ENCODE data around the gene ZNF28. TPM values are rescaled to one million over a fixed set of nuclear protein-coding genes. Genes with fewer than 3 reads are reported as not detected.
"Not testable (repeated sequence)": the region's sequence is repeated elsewhere in the genome, so short reads cannot be mapped to it uniquely, and the experiment has no call there.

The ZNF28 gene
- 10 to 100 TPM; 13.3 to 17.8 TPM for total RNA-seq

- H3K4me1 Mint-ChIP-seq (ENCODE audit: low read depth), result peaks cover 17% of the 10 kb centered on the region
- H3K9me3 Mint-ChIP-seq, result peaks cover 5 to 12% of the 10 kb centered on the region in 2 donors
- DNase-seq, result peak; percentile 68 to 75
- peak within 1 kb of the TSS; percentile 90 for H3K27ac Mint-ChIP-seq
- H3K36me3 Mint-ChIP-seq (ENCODE audit: insufficient read depth in 2 of 2), result peaks cover 18 to 38% of the 10 kb centered on the region in 2 donors
- ATAC-seq (replicated peaks in 1 of 2), result peak; percentile 100
- H3K27me3 Mint-ChIP-seq (ENCODE audit: low read depth), result not testable (repeated sequence)
- peak within 1 kb of the TSS; percentile 94 to 99 for H3K4me3 Mint-ChIP-seq
Measured at GRCh38 chr19:52821204-52821960, at the start of gene ZNF28. ZNF28 (minus strand) TSS chr19:52821633; CDS start chr19:52817958, 3,675 bp downstream.

- not testable (repeated sequence) for H3K4me1 Mint-ChIP-seq (ENCODE audit: low read depth); H3K9me3 Mint-ChIP-seq; ATAC-seq (replicated peaks in 1 of 2); H3K27ac Mint-ChIP-seq; DNase-seq; H3K4me3 Mint-ChIP-seq; H3K27me3 Mint-ChIP-seq (ENCODE audit: low read depth)
- peaks cover 7 to 14% of the 10 kb centered on the region in 2 donors for H3K36me3 Mint-ChIP-seq (ENCODE audit: insufficient read depth in 2 of 2)
Measured at GRCh38 chr19:52868031-52868430, 46.6 kb upstream of the ZNF28 start.

- DNase-seq (peak; percentile 73 to 75), ATAC-seq (replicated peaks in 1 of 2) (peak; percentile 99 to 100)
- Mint-ChIP-seq H3K4me3 (peak within 1 kb of the TSS; percentile 92 to 97), H3K36me3 (ENCODE audit: insufficient read depth in 2 of 2) (peaks cover 25 to 30% of the 10 kb centered on the region in 2 donors), H3K27ac (peak within 1 kb of the TSS; percentile 89), H3K4me1 (ENCODE audit: low read depth) (peaks cover 23% of the 10 kb centered on the region), H3K9me3 (peaks cover 13 to 14% of the 10 kb centered on the region in 2 donors)
- H3K27me3 Mint-ChIP-seq (ENCODE audit: low read depth), result not testable (repeated sequence)
Measured at GRCh38 chr19:52857378-52858191, 36.2 kb upstream of the ZNF28 start, which contains the start of gene ZNF468. ZNF468 (minus strand) TSS chr19:52857619; CDS start chr19:52854272, 3,347 bp downstream.

GRCh38 chr19:52856540-52857377 is 35.3 kb upstream of the ZNF28 start:
- Mint-ChIP-seq H3K27ac (peak overlapping the region; percentile 89), H3K4me1 (ENCODE audit: low read depth) (peaks cover 23% of the 10 kb centered on the region), H3K4me3 (peak overlapping the region; percentile 92 to 97), H3K36me3 (ENCODE audit: insufficient read depth in 2 of 2) (peaks cover 29% of the 10 kb centered on the region in 2 donors)
- H3K27me3 Mint-ChIP-seq (ENCODE audit: low read depth); H3K9me3 Mint-ChIP-seq: not testable (repeated sequence)
- peak in 1 of 2 donors; percentile 6 for DNase-seq
- peak; percentile 10 to 12 for ATAC-seq (replicated peaks in 1 of 2)

GRCh38 chr19:52847352-52847751 is 25.9 kb upstream of the ZNF28 start:
- H3K27ac Mint-ChIP-seq; ATAC-seq (replicated peaks in 1 of 2); H3K27me3 Mint-ChIP-seq (ENCODE audit: low read depth); DNase-seq; H3K4me3 Mint-ChIP-seq; H3K4me1 Mint-ChIP-seq (ENCODE audit: low read depth): not testable (repeated sequence)
- peaks cover 58 to 88% of the 10 kb centered on the region in 2 donors for H3K36me3 Mint-ChIP-seq (ENCODE audit: insufficient read depth in 2 of 2)
- peaks cover 13 to 14% of the 10 kb centered on the region in 2 donors for H3K9me3 Mint-ChIP-seq

GRCh38 chr19:52840825-52841465 is 19.5 kb upstream of the ZNF28 start:
- ATAC-seq (replicated peaks in 1 of 2); DNase-seq; H3K27me3 Mint-ChIP-seq (ENCODE audit: low read depth); H3K27ac Mint-ChIP-seq; H3K4me1 Mint-ChIP-seq (ENCODE audit: low read depth); H3K4me3 Mint-ChIP-seq: not testable (repeated sequence)
- H3K9me3 Mint-ChIP-seq, result peaks cover 11 to 35% of the 10 kb centered on the region in 2 donors
- H3K36me3 Mint-ChIP-seq (ENCODE audit: insufficient read depth in 2 of 2), result peaks cover 69 to 93% of the 10 kb centered on the region in 2 donors

GRCh38 chr19:52834289-52834688 is 12.9 kb upstream of the ZNF28 start:
- H3K4me3 Mint-ChIP-seq; ATAC-seq (replicated peaks in 1 of 2); DNase-seq; H3K27me3 Mint-ChIP-seq (ENCODE audit: low read depth); H3K4me1 Mint-ChIP-seq (ENCODE audit: low read depth): not testable (repeated sequence)
- peaks cover 21 to 26% of the 10 kb centered on the region in 2 donors for H3K9me3 Mint-ChIP-seq
- H3K27ac Mint-ChIP-seq, result peak overlapping the region; percentile 14
- peaks cover 35 to 50% of the 10 kb centered on the region in 2 donors for H3K36me3 Mint-ChIP-seq (ENCODE audit: insufficient read depth in 2 of 2)

- peak overlapping the region; percentile 20 for H3K27ac Mint-ChIP-seq
- H3K27me3 Mint-ChIP-seq (ENCODE audit: low read depth); DNase-seq; H3K4me3 Mint-ChIP-seq; H3K4me1 Mint-ChIP-seq (ENCODE audit: low read depth): not testable (repeated sequence)
- H3K36me3 Mint-ChIP-seq (ENCODE audit: insufficient read depth in 2 of 2), result peaks cover 30 to 44% of the 10 kb centered on the region in 2 donors
- ATAC-seq (replicated peaks in 1 of 2), result peak in 1 of 2 donors; percentile 44
- peaks cover 21 to 26% of the 10 kb centered on the region in 2 donors for H3K9me3 Mint-ChIP-seq
Measured at GRCh38 chr19:52833541-52833940, 12.1 kb upstream of the ZNF28 start.

- peaks cover 15 to 24% of the 10 kb centered on the region in 2 donors for H3K36me3 Mint-ChIP-seq (ENCODE audit: insufficient read depth in 2 of 2)
- H3K4me3 Mint-ChIP-seq; DNase-seq; H3K27ac Mint-ChIP-seq; H3K4me1 Mint-ChIP-seq (ENCODE audit: low read depth); H3K27me3 Mint-ChIP-seq (ENCODE audit: low read depth); ATAC-seq (replicated peaks in 1 of 2): not testable (repeated sequence)
- H3K9me3 Mint-ChIP-seq, result peaks cover 14 to 19% of the 10 kb centered on the region in 2 donors
Measured at GRCh38 chr19:52829866-52830265, 8.4 kb upstream of the ZNF28 start.

- Mint-ChIP-seq H3K4me3 (no peak overlapping the region), H3K4me1 (ENCODE audit: low read depth) (peaks cover 5% of the 10 kb centered on the region), H3K27ac (no peak overlapping the region), H3K9me3 (peaks cover 5 to 6% of the 10 kb centered on the region in 2 donors), H3K27me3 (ENCODE audit: low read depth) (no peaks in the 10 kb centered on the region), H3K36me3 (ENCODE audit: insufficient read depth in 2 of 2) (peaks cover 5 to 15% of the 10 kb centered on the region in 2 donors)
- ATAC-seq (replicated peaks in 1 of 2) (no peak), DNase-seq (no peak)
Measured at GRCh38 chr19:52825765-52826164, 4.3 kb upstream of the ZNF28 start.

- Mint-ChIP-seq H3K27me3 (ENCODE audit: low read depth) (no peaks in the 10 kb centered on the region), H3K36me3 (ENCODE audit: insufficient read depth in 2 of 2) (peaks cover 8 to 23% of the 10 kb centered on the region in 2 donors), H3K4me1 (ENCODE audit: low read depth) (peaks cover 15% of the 10 kb centered on the region), H3K9me3 (peaks cover 4 to 9% of the 10 kb centered on the region in 2 donors), H3K4me3 (no peak overlapping the region), H3K27ac (no peak overlapping the region)
- ATAC-seq (replicated peaks in 1 of 2), result no peak
- no peak for DNase-seq
Measured at GRCh38 chr19:52823676-52824075, 2.2 kb upstream of the ZNF28 start.
